HEK293 (cell line): ENCODE data around the gene NELL1.

Experiments
- SETDB1 ChIP-seq: IDR thresholded peaks from one replicate; pipeline ENCODE4 v1.6.1; 2017; ENCODE audit warnings: mild to moderate bottlenecking, low read length, moderate library complexity, mixed read lengths; ENCODE audit not compliant: insufficient read length
- TCF7L2 ChIP-seq: IDR thresholded peaks from 2 replicates; pipeline ENCODE4 v1.6.1; 2011; ENCODE audit warnings: low read depth, mild to moderate bottlenecking, inconsistent platforms, low read length, moderate library complexity, borderline replicate concordance
- YY1 ChIP-seq: fragments of 450-650 bp; formaldehyde crosslinking; IDR thresholded peaks from 2 replicates; pipeline ENCODE4 v1.5.1; 2018; ENCODE audit warnings: missing biosample characterization, missing genetic modification characterization
- ZFP69B ChIP-seq: fragments of 450-650 bp; formaldehyde crosslinking; IDR thresholded peaks from 2 replicates; pipeline ENCODE4 v1.5.1; 2016; ENCODE audit warnings: missing biosample characterization, missing genetic modification characterization
- ZNF112 ChIP-seq: fragments of 450-650 bp; formaldehyde crosslinking; IDR thresholded peaks from 2 replicates; pipeline ENCODE4 v1.5.0; 2017; ENCODE audit warnings: missing biosample characterization, missing genetic modification characterization
- ZNF37A ChIP-seq: fragments of 450-650 bp; IDR thresholded peaks from 2 replicates; pipeline ENCODE4 v1.5.1; 2018; ENCODE audit warnings: missing biosample characterization, missing genetic modification characterization
- ZNF394 ChIP-seq: fragments of 450-650 bp; formaldehyde crosslinking; IDR thresholded peaks from 2 replicates; pipeline ENCODE4 v1.5.1; 2016; ENCODE audit warnings: missing biosample characterization, missing genetic modification characterization, mild to moderate bottlenecking, moderate library complexity, borderline replicate concordance
- ZNF558 ChIP-seq: fragments of 450-650 bp; formaldehyde crosslinking; IDR thresholded peaks from 2 replicates; pipeline ENCODE4 v1.5.1; 2016; ENCODE audit warnings: missing biosample characterization, missing genetic modification characterization
- ZNF707 ChIP-seq: fragments of 450-650 bp; formaldehyde crosslinking; IDR thresholded peaks from 2 replicates; pipeline ENCODE4 v1.5.1; 2016; ENCODE audit warnings: missing biosample characterization, missing genetic modification characterization
- ZNF768 ChIP-seq: fragments of 450-650 bp; formaldehyde crosslinking; IDR thresholded peaks from 2 replicates; pipeline ENCODE4 v1.5.1; 2018; ENCODE audit warnings: missing biosample characterization, mild to moderate bottlenecking, missing genetic modification characterization
- TF ChIP-seq, protein P1 (sequence below): fragments of 450-650 bp; formaldehyde crosslinking; IDR thresholded peaks from 2 replicates; pipeline ENCODE4 v1.5.1; 2016; ENCODE audit warnings: missing biosample characterization, missing genetic modification characterization
- TF ChIP-seq, protein P2 (sequence below): fragments of 450-650 bp; formaldehyde crosslinking; IDR thresholded peaks from 2 replicates; pipeline ENCODE4 v1.5.1; 2016; ENCODE audit warnings: missing biosample characterization, missing genetic modification characterization
- TF ChIP-seq, protein P3 (sequence below): fragments of 450-650 bp; formaldehyde crosslinking; IDR thresholded peaks from 2 replicates; pipeline ENCODE4 v1.5.1; 2016; ENCODE audit warnings: missing biosample characterization, missing genetic modification characterization, borderline replicate concordance

DNA sequence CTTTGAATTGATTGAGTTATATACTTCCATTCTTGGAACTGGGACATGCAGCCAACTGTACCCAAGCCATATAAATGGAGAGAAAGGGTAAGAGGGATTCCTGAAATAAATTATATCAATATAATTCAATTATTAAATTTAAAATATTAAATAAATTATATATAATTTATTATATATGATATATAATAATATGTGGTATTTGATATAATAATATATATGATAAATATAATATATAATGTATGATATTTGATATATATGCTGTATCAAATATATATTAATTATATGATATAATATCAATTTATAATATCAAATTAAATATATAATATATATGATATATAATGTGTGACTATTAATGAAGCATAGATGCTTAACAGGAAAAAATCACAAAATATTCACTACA is 677.0 kb downstream of the NELL1 start:
- TF ChIP-seq, protein P1, sequence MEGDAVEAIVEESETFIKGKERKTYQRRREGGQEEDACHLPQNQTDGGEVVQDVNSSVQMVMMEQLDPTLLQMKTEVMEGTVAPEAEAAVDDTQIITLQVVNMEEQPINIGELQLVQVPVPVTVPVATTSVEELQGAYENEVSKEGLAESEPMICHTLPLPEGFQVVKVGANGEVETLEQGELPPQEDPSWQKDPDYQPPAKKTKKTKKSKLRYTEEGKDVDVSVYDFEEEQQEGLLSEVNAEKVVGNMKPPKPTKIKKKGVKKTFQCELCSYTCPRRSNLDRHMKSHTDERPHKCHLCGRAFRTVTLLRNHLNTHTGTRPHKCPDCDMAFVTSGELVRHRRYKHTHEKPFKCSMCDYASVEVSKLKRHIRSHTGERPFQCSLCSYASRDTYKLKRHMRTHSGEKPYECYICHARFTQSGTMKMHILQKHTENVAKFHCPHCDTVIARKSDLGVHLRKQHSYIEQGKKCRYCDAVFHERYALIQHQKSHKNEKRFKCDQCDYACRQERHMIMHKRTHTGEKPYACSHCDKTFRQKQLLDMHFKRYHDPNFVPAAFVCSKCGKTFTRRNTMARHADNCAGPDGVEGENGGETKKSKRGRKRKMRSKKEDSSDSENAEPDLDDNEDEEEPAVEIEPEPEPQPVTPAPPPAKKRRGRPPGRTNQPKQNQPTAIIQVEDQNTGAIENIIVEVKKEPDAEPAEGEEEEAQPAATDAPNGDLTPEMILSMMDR: no peak
- TF ChIP-seq YY1 (tag by site-specific recombination) (no peak), ZNF37A (tag by site-specific recombination) (no peak), ZNF558 (tag by site-specific recombination) (no peak), ZNF394 (tag by site-specific recombination) (no peak), ZNF112 (tag by site-specific recombination) (no peak), SETDB1 (no peak), ZNF768 (no peak), ZFP69B (no peak), ZNF707 (tag by site-specific recombination) (no peak), TCF7L2 (no peak)
- TF ChIP-seq, protein P2, sequence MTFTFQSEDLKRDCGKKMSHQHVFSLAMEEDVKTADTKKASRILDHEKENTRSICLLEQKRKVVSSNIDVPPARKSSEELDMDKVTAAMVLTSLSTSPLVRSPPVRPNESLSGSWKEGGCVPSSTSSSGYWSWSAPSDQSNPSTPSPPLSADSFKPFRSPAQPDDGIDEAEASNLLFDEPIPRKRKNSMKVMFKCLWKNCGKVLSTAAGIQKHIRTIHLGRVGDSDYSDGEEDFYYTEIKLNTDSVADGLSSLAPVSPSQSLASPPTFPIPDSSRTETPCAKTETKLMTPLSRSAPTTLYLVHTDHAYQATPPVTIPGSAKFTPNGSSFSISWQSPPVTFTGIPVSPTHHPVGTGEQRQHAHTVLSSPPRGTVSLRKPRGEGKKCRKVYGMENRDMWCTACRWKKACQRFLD (tag by site-specific recombination): no peak
- TF ChIP-seq, protein P3, sequence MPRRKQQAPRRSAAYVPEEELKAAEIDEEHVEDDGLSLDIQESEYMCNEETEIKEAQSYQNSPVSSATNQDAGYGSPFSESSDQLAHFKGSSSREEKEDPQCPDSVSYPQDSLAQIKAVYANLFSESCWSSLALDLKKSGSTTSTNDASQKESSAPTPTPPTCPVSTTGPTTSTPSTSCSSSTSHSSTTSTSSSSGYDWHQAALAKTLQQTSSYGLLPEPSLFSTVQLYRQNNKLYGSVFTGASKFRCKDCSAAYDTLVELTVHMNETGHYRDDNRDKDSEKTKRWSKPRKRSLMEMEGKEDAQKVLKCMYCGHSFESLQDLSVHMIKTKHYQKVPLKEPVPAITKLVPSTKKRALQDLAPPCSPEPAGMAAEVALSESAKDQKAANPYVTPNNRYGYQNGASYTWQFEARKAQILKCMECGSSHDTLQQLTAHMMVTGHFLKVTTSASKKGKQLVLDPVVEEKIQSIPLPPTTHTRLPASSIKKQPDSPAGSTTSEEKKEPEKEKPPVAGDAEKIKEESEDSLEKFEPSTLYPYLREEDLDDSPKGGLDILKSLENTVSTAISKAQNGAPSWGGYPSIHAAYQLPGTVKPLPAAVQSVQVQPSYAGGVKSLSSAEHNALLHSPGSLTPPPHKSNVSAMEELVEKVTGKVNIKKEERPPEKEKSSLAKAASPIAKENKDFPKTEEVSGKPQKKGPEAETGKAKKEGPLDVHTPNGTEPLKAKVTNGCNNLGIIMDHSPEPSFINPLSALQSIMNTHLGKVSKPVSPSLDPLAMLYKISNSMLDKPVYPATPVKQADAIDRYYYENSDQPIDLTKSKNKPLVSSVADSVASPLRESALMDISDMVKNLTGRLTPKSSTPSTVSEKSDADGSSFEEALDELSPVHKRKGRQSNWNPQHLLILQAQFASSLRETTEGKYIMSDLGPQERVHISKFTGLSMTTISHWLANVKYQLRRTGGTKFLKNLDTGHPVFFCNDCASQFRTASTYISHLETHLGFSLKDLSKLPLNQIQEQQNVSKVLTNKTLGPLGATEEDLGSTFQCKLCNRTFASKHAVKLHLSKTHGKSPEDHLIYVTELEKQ: no peak
